Endothelial cell of umbilical vein (primary cell): ENCODE measurements around the gene MTCH1. TPM values are rescaled to one million over a fixed set of nuclear protein-coding genes. Genes with fewer than 3 reads are reported as not detected.

ENCODE experiments used
- BruUV-seq: library from RNA; stranded (reverse); fragments of 400-500 nt; replicated peaks from 2 replicates; lab custom pipeline; 2021; lab: Mats Ljungman, UMichigan
- CTCF ChIA-PET: fragments of 300-600, 350-600 bp; sonication (Branson Sonifier 250); formaldehyde crosslinking; loops from one replicate; lab custom pipeline; 2021; ENCODE audit warnings: antibody characterized with exemption, inconsistent platforms; lab: Charles Lee
- POLR2A ChIA-PET: fragments of 300-600, 350-600 bp; sonication (Branson Sonifier 250); formaldehyde crosslinking; loops from one replicate; lab custom pipeline; 2021; ENCODE audit warnings: antibody characterized with exemption, inconsistent platforms; lab: Charles Lee
- DNase-seq: peaks from one replicate; pipeline ENCODE4 v3.0.0-alpha.2; 2011; ENCODE audit warnings: low read depth, low spot score
- FAIRE-seq: peaks from 2 replicates; lab custom pipeline; 2011; peaks lifted over from hg19 to GRCh38; lab: Jason Lieb, UNC
- H2AFZ ChIP-seq: 2 replicates; pipeline ENCODE4 v1.6.0; 2012; ENCODE audit warnings: low read depth, low read length, control low read depth, inconsistent platforms
- H3K27ac ChIP-seq: 2 replicates; pipeline ENCODE4 v1.5.1; 2011; ENCODE audit warnings: low read depth, mild to moderate bottlenecking, control low read depth, low read length, moderate library complexity; ENCODE audit not compliant: insufficient read depth
- H3K27me3 ChIP-seq, 2 experiments: 2 replicates each; pipeline versions ENCODE4 v1.6.0 to v1.6.1; 2011; ENCODE audit warnings: low read length in 2 of 2, mixed read lengths in 1 of 2; ENCODE audit not compliant: control insufficient read depth in 2 of 2, insufficient read depth in 2 of 2
- H3K36me3 ChIP-seq, 2 experiments: 2 replicates in 1 of 2; 3 replicates in 1 of 2; pipeline ENCODE4 v1.5.1; 2011; ENCODE audit warnings: low read length in 2 of 2, mild to moderate bottlenecking in 1 of 2, moderate library complexity in 1 of 2; ENCODE audit not compliant: control insufficient read depth in 2 of 2, insufficient read depth in 2 of 2; ENCODE audit errors: extremely low read depth in 1 of 2
- H3K4me1 ChIP-seq: 3 replicates; pipeline ENCODE4 v1.5.1; 2011; ENCODE audit warnings: mild to moderate bottlenecking, low read length; ENCODE audit not compliant: control insufficient read depth, insufficient read depth; ENCODE audit errors: extremely low read depth
- H3K4me2 ChIP-seq: 2 replicates; pipeline ENCODE4 v1.6.1; 2011; ENCODE audit warnings: low read length, control low read depth, mixed read lengths; ENCODE audit not compliant: insufficient read depth
- H3K4me3 ChIP-seq, 3 experiments: fragments of 200-600 bp in 1 of 3; sonication (generic), shearing (Covaris generic) in 1 of 3; replicated peaks in 1 of 3; 2 replicates each; pipeline ENCODE4 v1.5.1; 2011 to 2016; ENCODE audit warnings: control low read depth in 3 of 3, low read length in 3 of 3, mild to moderate bottlenecking in 2 of 3, inconsistent platforms in 1 of 3, low read depth in 1 of 3, moderate library complexity in 1 of 3; ENCODE audit not compliant: insufficient read depth in 1 of 3
- H3K79me2 ChIP-seq: 2 replicates; pipeline ENCODE4 v1.6.0; 2012; ENCODE audit warnings: low read length, inconsistent platforms; ENCODE audit not compliant: control insufficient read depth, insufficient read depth
- H3K9ac ChIP-seq: replicated peaks from 2 replicates; pipeline ENCODE3; 2011; ENCODE audit warnings: low read length, control low read depth; ENCODE audit not compliant: insufficient read depth; ENCODE audit errors: extremely low read depth
- H3K9me1 ChIP-seq: replicated peaks from 3 replicates; pipeline ENCODE4 v1.6.0; 2011; ENCODE audit warnings: mild to moderate bottlenecking, low read length; ENCODE audit not compliant: control insufficient read depth, insufficient read depth; ENCODE audit errors: extremely low read depth
- H3K9me3 ChIP-seq: replicated peaks from 2 replicates; pipeline ENCODE4 v1.5.1; 2012; ENCODE audit warnings: low read length, inconsistent platforms; ENCODE audit not compliant: control insufficient read depth, insufficient read depth
- H4K20me1 ChIP-seq: replicated peaks from 2 replicates; pipeline ENCODE3; 2011; ENCODE audit warnings: mild to moderate bottlenecking, low read length; ENCODE audit not compliant: control insufficient read depth, insufficient read depth; ENCODE audit errors: extremely low read depth
- FOS ChIP-seq: IDR thresholded peaks from 2 replicates; pipeline ENCODE4 v1.6.1; 2011; ENCODE audit warnings: mild to moderate bottlenecking, low read length, moderate library complexity, borderline replicate concordance; ENCODE audit not compliant: insufficient read depth
- GATA2 ChIP-seq: IDR thresholded peaks from 2 replicates; pipeline ENCODE4 v1.7.0; 2011; ENCODE audit warnings: low read depth, mild to moderate bottlenecking, moderate library complexity, mixed read lengths, low read length; ENCODE audit not compliant: insufficient read length, insufficient read depth
- MYC ChIP-seq: IDR thresholded peaks from one replicate; pipeline ENCODE4 v1.6.1; 2011; ENCODE audit warnings: mild to moderate bottlenecking, low read depth, low read length
- POLR2A ChIP-seq: IDR thresholded peaks from 2 replicates; pipeline ENCODE4 v1.6.1; 2012; ENCODE audit warnings: low read depth, mild to moderate bottlenecking, control low read depth, low read length
- POLR2AphosphoS5 ChIP-seq: IDR thresholded peaks from 2 replicates; pipeline ENCODE4 v1.6.1; 2012; ENCODE audit warnings: low read depth, mild to moderate bottlenecking, control low read depth, low read length, moderate library complexity; ENCODE audit not compliant: insufficient read depth
- dilution Hi-C: fragments of 300-500 bp; cut with MboI; formaldehyde crosslinking; loops from one replicate; pipeline ENCODE4 v1.15.0; 2019; ENCODE audit warnings: low sequenced_read_pairs; ENCODE audit not compliant: extremely low pct_ligation_motif_present
- intact Hi-C: fragments of 100-400 bp; cut with micrococcal nuclease; formaldehyde crosslinking; loops from one replicate; pipeline ENCODE4 v1.10.0; 2022
- polyA plus RNA-seq, 4 experiments: library from polyadenylated mRNA; depleted of rRNA in 3 of 4; stranded (reverse) in 3 of 4; unstranded in 1 of 4; fragments of >200 nt; gene quantifications; 2 replicates each; pipeline versions ENCODE4 v1.2.1 to v1.2.3, GENCODE V29; 2011 to 2012; ENCODE audit warnings: missing spikeins in 1 of 4
- total RNA-seq: library from RNA; stranded (reverse); gene quantifications from 2 replicates; pipeline ENCODE4 v1.2.3, GENCODE V29; 2021
- TF ChIP-seq, protein P1 (sequence below), 2 donors: IDR thresholded peaks; 1 replicate in 1 of 2; 2 replicates in 1 of 2; pipeline ENCODE4 v1.5.1; 2011; ENCODE audit warnings: low read length in 2 of 2, mild to moderate bottlenecking in 2 of 2, moderate library complexity in 2 of 2, control low read depth in 1 of 2, inconsistent platforms in 1 of 2, low read depth in 1 of 2; ENCODE audit not compliant: insufficient read depth in 1 of 2; ENCODE audit errors: extremely low read depth in 1 of 2

The MTCH1 gene
- total and polyA plus RNA-seq, 2 donors (not counting 3 experiments of a cell fraction or from before 2014, with no cell fraction given) = 218 to 228 TPM

DNA sequence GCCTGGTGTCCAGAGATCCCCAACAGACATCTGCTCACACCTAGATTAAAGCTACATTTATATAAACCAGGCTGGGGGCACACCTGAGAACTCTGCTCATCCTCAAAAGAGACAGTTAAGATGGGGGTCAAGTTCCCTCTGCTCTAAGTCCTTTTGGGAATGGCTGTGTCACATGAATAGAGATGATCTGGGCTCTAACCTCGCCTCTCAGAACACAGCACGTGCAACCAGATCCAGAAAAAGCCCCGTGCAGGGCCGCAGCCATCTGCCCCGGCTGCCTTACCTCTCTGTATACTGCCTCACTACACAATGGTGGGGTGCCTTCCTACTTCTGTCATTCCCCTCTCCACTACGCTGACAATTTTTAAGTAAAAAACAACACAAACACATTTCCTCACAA is 5.9 kb downstream of the MTCH1 start:
- intact Hi-C loops = loop anchor here (10.0 kb wide), 1 partner anchor 215 kb away; no protein-coding TSS in a partner anchor
- no TSS peak for BruUV-seq
- CTCF ChIA-PET = interaction anchor here (1.9 kb wide), 1 partner anchor 95 kb away, joined by 8 read pairs; the partner anchor contains the start of gene C6orf89

DNA sequence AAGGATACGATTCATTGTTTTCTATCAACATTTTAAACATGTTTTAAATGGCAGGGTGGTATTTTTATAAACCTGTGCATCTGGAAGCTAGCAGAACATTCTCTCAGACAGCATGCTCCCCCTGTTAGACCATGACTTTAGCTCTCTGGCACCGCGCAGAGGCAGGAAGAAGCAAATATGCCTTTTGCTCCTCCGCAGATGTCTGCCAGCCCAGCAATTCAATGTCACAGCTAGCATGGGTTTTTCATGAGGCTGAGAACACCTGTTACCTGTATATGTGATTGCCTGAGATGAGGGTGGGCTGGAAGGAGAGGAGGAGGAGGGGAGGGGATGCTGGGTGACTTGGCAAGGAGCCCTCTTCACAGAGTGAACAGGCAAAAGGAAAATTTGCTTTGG is 6.7 kb downstream of the MTCH1 start:
- Histone ChIP-seq H3K9me3 (no peaks in the 10 kb centered on the region), H3K36me3 (peaks cover 20 to 51% of the 10 kb centered on the region in 2 experiments), H3K4me1 (peaks cover 18% of the 10 kb centered on the region), H2AFZ (no peak overlapping the region), H3K9ac (no peak overlapping the region), H3K9me1 (no peaks in the 10 kb centered on the region), H3K27ac (no peak overlapping the region), H3K27me3 (no peaks in the 10 kb centered on the region), H3K4me3 (no peak overlapping the region), H4K20me1 (peaks cover 3% of the 10 kb centered on the region), H3K79me2 (peaks cover 64% of the 10 kb centered on the region), H3K4me2 (no peak overlapping the region)
- POLR2A ChIA-PET = no interaction called here
- DNase-seq (peak; percentile 47), FAIRE-seq (peak; percentile 62)
- CTCF ChIA-PET = interaction anchor here (0.6 to 5.3 kb wide), 8 partner anchors 9 to 231 kb away, joined by 3 to 40 read pairs (median 4); partner anchors contain the start of gene C6orf89
- BruUV-seq = no TSS peak
- dilution Hi-C loops (no loop called here), intact Hi-C loops (loop anchor here (1.0 kb wide), 2 partner anchors 94 to 128 kb away; partner anchors contain the start of gene C6orf89)
- TF ChIP-seq FOS = no peak
- TF ChIP-seq, protein P1, sequence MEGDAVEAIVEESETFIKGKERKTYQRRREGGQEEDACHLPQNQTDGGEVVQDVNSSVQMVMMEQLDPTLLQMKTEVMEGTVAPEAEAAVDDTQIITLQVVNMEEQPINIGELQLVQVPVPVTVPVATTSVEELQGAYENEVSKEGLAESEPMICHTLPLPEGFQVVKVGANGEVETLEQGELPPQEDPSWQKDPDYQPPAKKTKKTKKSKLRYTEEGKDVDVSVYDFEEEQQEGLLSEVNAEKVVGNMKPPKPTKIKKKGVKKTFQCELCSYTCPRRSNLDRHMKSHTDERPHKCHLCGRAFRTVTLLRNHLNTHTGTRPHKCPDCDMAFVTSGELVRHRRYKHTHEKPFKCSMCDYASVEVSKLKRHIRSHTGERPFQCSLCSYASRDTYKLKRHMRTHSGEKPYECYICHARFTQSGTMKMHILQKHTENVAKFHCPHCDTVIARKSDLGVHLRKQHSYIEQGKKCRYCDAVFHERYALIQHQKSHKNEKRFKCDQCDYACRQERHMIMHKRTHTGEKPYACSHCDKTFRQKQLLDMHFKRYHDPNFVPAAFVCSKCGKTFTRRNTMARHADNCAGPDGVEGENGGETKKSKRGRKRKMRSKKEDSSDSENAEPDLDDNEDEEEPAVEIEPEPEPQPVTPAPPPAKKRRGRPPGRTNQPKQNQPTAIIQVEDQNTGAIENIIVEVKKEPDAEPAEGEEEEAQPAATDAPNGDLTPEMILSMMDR (IDR thresholded peaks at IDR 0.05; ENCODE audit: extremely low read depth in 1 of 2, insufficient read depth in 1 of 2, low read depth in 1 of 2, low read length in 2 of 2) = peak; percentile 43 to 53

More for the DNA sequence above, 5.9 kb downstream of the MTCH1 start:
- H3K9ac ChIP-seq = no peak overlapping the region
- H3K4me2 ChIP-seq = no peak overlapping the region
- POLR2A ChIA-PET = interaction anchor here (0.6 kb wide), 1 partner anchor 1049 kb away, joined by 6 read pairs; no protein-coding TSS in a partner anchor
- peaks cover 3% of the 10 kb centered on the region for H4K20me1 ChIP-seq
- FAIRE-seq (no peak), DNase-seq (no peak)
- H3K27me3 ChIP-seq = no peaks in the 10 kb centered on the region
- H3K4me1 ChIP-seq = peaks cover 21% of the 10 kb centered on the region
- no peaks in the 10 kb centered on the region for H3K9me3 ChIP-seq
- no peak overlapping the region for H3K4me3 ChIP-seq
- peaks cover 71% of the 10 kb centered on the region for H3K79me2 ChIP-seq
- no peak for TF ChIP-seq POLR2A
- TF ChIP-seq, protein P1 (IDR thresholded peaks at IDR 0.05; ENCODE audit: extremely low read depth in 1 of 2, insufficient read depth in 1 of 2, low read depth in 1 of 2, low read length in 2 of 2) = no peak
- no peak for TF ChIP-seq MYC
- TF ChIP-seq GATA2 = no peak
- TF ChIP-seq POLR2AphosphoS5 = no peak
- peaks cover 20 to 46% of the 10 kb centered on the region in 2 experiments for H3K36me3 ChIP-seq
- no peak overlapping the region for H3K27ac ChIP-seq
- H2AFZ ChIP-seq = no peak overlapping the region
- H3K9me1 ChIP-seq = no peaks in the 10 kb centered on the region
- dilution Hi-C loops = no loop called here
